AG08395 (cell line): ENCODE results near the gene C1orf232.

Experiments
- DNase-seq: peaks from one replicate; pipeline ENCODE4 v3.0.0; 2012; ENCODE audit warnings: mixed read lengths, low spot score

C1orf232 gene

GRCh38 chr1:26156285-26157038 lies 12.3 kb downstream of the C1orf232 start:
- peak; percentile 5 for DNase-seq

DNA sequence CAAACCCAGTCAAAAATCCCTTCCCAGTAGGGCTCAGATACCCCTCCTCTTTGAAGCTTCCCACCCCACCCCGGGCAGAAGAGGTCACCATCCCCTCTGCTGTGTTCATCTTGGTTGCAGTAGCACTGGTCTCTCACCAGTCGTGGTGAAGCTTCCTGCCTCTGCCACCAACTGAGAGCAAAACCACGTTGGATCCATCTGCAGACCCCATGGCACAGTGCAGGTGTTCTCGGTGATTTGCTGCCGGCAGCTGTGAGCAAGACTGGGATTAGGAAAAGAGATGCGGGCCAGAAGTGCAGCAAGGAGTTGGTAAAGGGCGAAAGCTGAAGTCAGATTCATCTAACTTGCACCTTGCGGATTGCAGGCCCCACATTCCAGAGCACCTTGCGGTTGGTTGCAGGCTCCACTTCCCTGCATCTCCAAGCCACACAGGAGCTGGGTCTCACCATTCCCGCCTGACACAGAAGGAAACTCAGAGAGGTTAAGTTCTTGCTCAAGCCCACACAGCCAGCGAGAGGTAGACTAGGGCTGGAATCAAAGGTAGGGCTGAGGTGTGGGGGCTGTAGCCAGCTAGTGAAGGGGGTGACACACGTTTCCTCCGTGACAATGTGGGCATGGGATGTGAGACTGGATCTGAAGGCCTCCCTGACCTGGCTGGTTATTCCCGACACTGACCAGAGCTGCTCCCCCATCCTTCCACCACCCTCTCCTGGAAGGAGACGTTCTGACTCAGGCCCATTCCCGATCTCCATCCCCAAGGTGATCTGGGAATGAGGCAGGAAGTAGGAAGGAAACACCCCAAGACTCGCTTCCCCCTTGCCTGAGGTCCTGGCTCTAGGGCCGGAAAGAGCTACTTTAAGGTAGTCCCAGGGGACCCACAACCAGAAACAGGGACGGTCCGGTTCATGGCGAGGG lies 13.1 kb downstream of the C1orf232 start:
- DNase-seq, result peak; percentile 1

- DNase-seq, result no peak
Observed at GRCh38 chr1:26154750-26155149, 14.0 kb downstream of the C1orf232 start.

- no peak for DNase-seq
Observed at GRCh38 chr1:26153966-26154532, 14.7 kb downstream of the C1orf232 start.

DNA sequence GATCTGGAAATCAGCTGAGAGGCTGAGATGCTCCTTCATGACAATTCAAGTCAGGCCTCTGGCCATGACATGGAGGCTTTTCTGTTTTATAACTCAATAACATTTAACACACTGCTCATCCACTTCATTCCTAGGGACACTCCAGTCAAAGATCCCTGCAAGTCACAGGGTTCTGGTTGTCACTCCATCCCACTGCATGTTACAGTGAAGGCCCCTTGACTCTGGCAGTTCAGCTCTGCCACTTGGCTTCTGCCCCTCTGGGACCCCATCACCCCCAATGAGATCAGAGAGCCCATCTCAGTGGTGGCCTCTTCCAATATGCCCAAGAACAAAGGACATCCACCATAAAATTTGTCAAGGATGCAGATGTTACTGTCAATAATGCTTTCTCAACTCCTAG lies 19.9 kb downstream of the C1orf232 start:
- no peak for DNase-seq

DNA sequence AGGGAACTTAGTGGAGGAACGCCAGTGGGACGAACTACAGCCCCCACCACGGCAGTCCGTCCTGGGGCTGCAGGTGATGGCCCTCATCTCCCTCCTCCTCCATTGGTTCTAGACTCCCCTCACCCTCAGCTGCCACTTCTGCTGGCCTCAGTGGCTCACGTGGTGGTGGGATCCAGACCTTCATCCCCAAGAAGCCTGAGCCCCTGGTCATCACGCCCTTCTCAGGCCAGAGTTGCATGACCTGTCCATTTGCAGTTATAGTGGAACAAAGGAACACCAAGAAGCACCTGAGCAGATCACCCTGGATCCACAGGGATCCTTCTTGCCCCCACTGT lies 22.8 kb downstream of the C1orf232 start:
- DNase-seq, result no peak

GRCh38 chr1:26145041-26145959 lies 23.5 kb downstream of the C1orf232 start:
- DNase-seq, result peak; percentile 78

DNA sequence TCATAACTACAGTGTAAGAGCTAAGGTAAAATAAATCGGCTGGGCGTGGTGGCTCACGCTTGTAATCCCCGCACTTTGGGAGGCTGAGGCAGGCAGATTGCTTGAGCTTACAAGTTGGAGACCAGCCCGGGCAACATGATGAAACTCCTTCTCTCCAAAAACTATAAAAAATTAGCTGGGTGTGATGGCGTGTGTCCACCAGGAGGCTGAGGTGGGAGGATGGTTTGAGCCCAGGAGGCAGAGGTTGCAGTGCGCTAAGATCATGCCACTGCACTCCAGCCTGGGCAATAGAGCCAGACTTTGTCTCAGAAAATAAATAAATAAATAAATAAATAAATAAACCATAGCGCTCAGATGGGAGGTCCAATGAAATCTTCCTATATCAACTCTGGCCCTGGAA lies 26.6 kb downstream of the C1orf232 start:
- no peak for DNase-seq

DNA sequence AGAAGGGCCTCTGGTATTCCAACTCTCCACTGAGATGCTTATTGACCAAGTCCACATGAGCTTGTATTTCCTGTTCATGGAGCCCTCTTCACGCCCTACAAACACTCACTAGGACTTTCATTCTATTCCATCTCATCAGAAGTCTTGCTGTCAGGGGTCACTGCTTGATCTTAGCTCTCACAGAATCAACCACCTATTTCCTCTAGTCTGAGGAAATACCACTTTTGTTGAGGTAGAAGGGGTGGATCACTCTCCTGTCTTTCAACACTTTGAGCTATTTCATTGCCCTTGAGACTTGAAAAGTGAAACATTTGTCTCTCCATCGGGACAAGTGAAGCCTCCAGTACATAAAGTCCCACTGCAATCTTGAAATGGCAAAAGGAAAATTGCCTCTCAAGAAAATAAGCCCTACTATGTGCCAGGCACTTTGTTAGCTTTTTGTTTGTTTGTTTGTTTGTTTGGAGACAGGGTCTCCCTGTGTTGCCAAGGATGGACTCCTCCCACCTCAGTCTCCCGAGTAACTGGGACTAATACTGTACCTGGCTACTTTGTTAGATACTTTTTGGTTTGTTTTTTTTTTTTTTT lies 29.7 kb downstream of the C1orf232 start:
- no peak for DNase-seq

- DNase-seq, result no peak
Observed at GRCh38 chr1:26134466-26134865, 34.3 kb downstream of the C1orf232 start.

DNA sequence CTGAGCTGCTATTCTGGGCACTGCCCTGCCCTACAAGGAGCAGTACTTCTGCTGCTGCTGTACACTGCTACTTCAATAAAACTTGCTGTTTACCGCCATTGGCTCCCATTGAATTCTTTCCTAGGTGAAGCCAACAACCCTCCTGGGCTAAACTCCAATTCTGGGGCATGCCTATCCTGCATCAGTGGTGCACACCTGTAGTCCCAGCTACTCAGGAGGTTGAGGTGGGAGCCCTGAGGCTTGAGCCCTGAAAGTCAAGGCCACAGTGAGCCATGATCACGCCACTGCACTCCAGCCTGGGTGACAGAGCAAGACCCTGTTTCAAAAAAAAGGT lies 36.0 kb downstream of the C1orf232 start:
- no peak for DNase-seq

- no peak for DNase-seq
Observed at GRCh38 chr1:26132128-26132833, 36.5 kb downstream of the C1orf232 start.

- DNase-seq, result no peak
Observed at GRCh38 chr1:26130695-26131094, 38.1 kb downstream of the C1orf232 start.

GRCh38 chr1:26129778-26130177 lies 39.0 kb downstream of the C1orf232 start:
- DNase-seq, result no peak

- DNase-seq, result no peak
Observed at GRCh38 chr1:26127235-26128163, 41.3 kb downstream of the C1orf232 start.

DNA sequence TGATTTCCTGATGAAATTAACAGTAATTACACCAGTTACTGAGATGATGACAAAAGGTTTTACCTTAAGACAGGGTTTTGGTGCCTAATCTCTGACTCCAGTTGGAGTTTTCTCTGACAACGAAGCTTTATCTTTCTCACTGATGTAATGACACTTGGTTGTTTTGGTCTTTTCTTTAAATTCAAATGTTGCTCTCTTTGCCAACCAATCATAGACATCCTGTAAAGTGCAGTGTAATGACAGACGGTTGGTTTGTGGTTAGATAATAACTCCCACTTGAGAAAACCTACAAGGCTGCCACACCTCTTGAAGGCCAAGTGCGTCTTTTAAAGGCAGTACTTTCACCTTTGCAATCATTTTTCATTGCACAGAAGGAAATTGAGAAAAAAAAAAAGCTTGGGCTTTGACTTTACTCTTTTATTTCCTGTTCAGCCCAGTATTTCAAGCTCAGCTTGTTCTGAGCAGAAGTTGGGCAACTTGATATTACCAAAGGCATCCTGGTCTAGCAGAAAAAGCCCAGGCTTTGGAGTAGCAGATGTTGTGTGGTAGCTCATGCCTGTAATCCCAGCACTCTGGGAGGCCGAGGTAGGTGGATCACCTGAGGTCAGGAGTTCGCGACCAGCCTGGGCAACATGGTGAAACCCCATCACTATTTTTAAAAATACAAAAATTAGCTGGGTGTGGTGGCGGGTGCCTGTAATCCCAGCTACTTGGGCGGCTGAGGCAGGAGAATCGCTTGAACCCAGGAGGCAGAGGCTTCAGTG lies 42.3 kb downstream of the C1orf232 start:
- DNase-seq, result no peak

DNA sequence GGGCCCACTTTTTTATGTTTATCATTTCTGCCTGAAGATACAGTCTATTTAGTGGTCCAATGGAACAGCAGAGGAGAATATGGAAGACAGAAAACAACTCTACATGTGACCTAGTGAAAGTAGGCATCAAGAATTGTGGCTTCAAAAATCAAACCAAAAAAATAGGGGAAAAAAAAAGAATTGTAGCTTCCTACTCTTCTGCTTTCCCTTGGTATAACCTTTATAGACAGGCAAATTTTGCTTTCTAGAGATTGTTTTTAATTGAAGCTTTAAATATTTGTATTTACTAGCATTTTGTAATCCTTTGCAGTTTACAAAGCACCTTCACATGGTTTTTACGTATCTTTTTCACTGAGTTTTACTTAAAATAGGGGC lies 42.8 kb downstream of the C1orf232 start:
- DNase-seq, result no peak

- no peak for DNase-seq
Observed at GRCh38 chr1:26125382-26125781, 43.4 kb downstream of the C1orf232 start.
